Posterior cingulate gyrus (tissue), 11 donors: ENCODE data around the gene CDC25A.
A peak's percentile ranks its signal among the peaks of the same experiment; 100 is the strongest.
"Not testable (repeated sequence)": the region's sequence is repeated elsewhere in the genome, so short reads cannot be mapped to it uniquely, and the experiment has no call there.

Experiments used
- DNase-seq, 10 donors: peaks; one replicate each; pipeline versions ENCODE4 v3.0.0 to v3.0.0-alpha.2; 2020 to 2021; ENCODE audit warnings: mixed read lengths in 3 of 10
- intact Hi-C: fragments of 100-400 bp; cut with DNase I; formaldehyde crosslinking; loops from one replicate; pipeline ENCODE4 v1.15.1; 2023

Gene CDC25A

GRCh38 chr3:48118322-48118721, 69.9 kb downstream of the CDC25A start:
- intact Hi-C loops: no loop called here
- DNase-seq: peak in 2 of 10 donors; percentile 60 to 79

- DNase-seq: no peak
- intact Hi-C loops: no loop called here
Measured at GRCh38 chr3:48112813-48113212, 75.4 kb downstream of the CDC25A start.

DNA sequence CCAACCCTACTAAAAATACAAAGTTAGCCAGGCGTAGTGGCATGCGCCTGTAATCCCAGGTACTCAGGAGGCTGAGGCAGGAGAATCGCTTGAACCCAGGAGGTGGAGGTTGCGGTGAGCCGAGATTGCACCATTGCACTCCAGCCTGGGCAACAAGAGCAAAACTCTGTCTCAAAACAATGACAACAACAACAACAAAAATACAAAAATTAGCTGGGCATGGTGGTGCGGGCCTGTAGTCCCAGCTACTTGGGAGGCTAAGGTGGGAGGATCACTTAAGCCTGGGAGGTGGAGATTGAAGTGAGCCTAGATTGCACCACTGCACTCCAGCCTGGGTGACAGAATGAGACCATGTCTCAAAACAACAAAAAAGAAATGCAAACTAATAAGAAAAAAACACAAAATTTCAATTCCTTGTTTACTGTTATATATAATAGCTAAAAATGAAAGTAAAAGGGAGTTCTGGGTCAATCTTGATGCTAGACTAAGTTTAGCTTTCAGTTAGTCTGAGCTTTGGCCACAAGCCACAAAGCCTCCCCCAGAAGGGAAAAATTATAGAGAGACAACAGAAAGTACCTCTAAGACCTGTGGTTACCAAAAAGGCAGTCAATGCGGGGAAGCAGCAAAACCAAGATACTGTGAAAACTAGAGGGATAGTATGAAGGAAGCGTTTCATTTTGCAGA, 76.0 kb downstream of the CDC25A start:
- intact Hi-C loops, DNase-seq: not testable (repeated sequence)

DNA sequence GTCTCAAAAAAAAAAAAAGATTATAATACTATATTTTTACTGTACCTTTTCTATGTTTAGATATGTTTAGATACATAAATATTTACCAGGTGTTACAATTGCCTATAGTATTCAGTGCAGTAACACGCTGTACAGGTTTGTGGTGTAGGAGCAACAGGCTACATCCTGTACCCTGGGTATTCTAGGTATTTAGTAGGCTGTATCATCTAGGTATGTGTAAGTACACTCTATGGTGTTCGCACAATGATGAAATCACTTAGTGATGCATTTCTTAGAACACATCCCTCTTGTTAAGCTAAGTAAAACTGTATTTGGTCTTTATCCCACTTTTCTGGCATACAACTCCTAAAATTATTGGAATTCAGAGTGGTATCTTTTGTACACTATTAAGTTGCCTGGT, 77.8 kb downstream of the CDC25A start:
- DNase-seq: no peak
- intact Hi-C loops: no loop called here

- intact Hi-C loops: no loop called here
- no peak for DNase-seq
Measured at GRCh38 chr3:48107227-48107626, 81.0 kb downstream of the CDC25A start.
